PFSK-1 (cell line): ENCODE results near the gene BLACAT1.

Experiments
- FOXP2 ChIP-seq: optimal IDR thresholded peaks from 2 replicates; pipeline ENCODE3; 2011; ENCODE audit warnings: borderline replicate concordance, control low read depth, inconsistent platforms; ENCODE audit not compliant: insufficient read depth; ENCODE audit errors: extremely low read length, extremely low read depth
- POLR2AphosphoS5 ChIP-seq: IDR thresholded peaks from 2 replicates; pipeline ENCODE4 v1.6.1; 2012; ENCODE audit warnings: low read depth, mild to moderate bottlenecking, control low read depth, low read length, moderate library complexity
- SIN3A ChIP-seq: IDR thresholded peaks from 2 replicates; pipeline ENCODE4 v1.6.1; 2012; ENCODE audit warnings: mild to moderate bottlenecking, low read length, moderate library complexity, borderline replicate concordance; ENCODE audit not compliant: insufficient read depth
- TAF1 ChIP-seq: IDR thresholded peaks from 2 replicates; pipeline ENCODE4 v1.6.1; 2012; ENCODE audit warnings: low read length, control low read depth, borderline replicate concordance; ENCODE audit not compliant: insufficient read depth
- TF ChIP-seq, protein P1 (sequence below), 2 experiments: IDR thresholded peaks; 2 replicates each; pipeline versions ENCODE4 v1.6.1 to v1.8.0; 2011 to 2012; ENCODE audit warnings: low read depth in 2 of 2, low read length in 2 of 2, control low read depth in 1 of 2, inconsistent platforms in 1 of 2, mild to moderate bottlenecking in 1 of 2, moderate library complexity in 1 of 2; ENCODE audit not compliant: insufficient read depth in 1 of 2

Gene BLACAT1

DNA sequence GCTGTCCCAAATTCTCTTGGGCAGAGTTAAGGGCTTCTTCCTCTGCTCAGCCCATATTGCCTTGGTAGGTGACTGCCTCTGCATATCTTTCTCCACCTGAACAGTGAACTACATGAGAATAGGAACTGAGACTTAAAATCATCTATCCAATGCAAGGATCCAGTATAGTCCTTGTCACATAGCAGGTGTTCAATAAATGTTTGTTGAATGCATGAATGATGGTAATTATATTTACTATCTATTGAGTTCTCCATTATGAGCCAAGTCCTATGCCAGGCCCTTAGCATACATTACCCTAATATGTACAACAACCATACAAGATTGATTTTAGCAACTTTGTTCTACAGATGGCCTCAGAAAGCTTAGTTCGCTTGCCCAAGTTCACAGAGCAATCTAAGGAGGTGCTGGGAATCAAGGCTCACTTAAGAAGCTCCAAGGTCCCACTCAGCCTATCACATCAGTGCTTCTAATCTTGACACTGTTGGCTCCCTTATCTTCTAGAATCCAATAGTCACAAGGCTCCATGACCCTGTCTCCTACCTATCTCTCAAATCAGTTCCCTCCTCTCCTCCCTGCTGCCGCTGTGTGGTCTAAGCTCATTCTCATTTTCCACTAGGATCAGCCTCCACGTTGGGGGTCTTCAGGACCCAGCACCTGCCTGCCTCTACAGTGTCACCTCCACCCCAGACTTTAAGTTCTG lies 46.4 kb upstream of the BLACAT1 start:
- TF ChIP-seq TAF1 (no peak), SIN3A (no peak), FOXP2 (no peak), POLR2AphosphoS5 (no peak)
- TF ChIP-seq, protein P1, sequence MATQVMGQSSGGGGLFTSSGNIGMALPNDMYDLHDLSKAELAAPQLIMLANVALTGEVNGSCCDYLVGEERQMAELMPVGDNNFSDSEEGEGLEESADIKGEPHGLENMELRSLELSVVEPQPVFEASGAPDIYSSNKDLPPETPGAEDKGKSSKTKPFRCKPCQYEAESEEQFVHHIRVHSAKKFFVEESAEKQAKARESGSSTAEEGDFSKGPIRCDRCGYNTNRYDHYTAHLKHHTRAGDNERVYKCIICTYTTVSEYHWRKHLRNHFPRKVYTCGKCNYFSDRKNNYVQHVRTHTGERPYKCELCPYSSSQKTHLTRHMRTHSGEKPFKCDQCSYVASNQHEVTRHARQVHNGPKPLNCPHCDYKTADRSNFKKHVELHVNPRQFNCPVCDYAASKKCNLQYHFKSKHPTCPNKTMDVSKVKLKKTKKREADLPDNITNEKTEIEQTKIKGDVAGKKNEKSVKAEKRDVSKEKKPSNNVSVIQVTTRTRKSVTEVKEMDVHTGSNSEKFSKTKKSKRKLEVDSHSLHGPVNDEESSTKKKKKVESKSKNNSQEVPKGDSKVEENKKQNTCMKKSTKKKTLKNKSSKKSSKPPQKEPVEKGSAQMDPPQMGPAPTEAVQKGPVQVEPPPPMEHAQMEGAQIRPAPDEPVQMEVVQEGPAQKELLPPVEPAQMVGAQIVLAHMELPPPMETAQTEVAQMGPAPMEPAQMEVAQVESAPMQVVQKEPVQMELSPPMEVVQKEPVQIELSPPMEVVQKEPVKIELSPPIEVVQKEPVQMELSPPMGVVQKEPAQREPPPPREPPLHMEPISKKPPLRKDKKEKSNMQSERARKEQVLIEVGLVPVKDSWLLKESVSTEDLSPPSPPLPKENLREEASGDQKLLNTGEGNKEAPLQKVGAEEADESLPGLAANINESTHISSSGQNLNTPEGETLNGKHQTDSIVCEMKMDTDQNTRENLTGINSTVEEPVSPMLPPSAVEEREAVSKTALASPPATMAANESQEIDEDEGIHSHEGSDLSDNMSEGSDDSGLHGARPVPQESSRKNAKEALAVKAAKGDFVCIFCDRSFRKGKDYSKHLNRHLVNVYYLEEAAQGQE (IDR thresholded peaks at IDR 0.05; ENCODE audit: insufficient read depth in 1 of 2, low read depth in 2 of 2, low read length in 2 of 2): no peak

- TF ChIP-seq POLR2AphosphoS5 (no peak), FOXP2 (no peak), SIN3A (no peak), TAF1 (no peak)
- TF ChIP-seq, protein P1 (IDR thresholded peaks at IDR 0.05; ENCODE audit: insufficient read depth in 1 of 2, low read depth in 2 of 2, low read length in 2 of 2): no peak
Measured at GRCh38 chr1:205500240-205501233, 44.7 kb upstream of the BLACAT1 start.

DNA sequence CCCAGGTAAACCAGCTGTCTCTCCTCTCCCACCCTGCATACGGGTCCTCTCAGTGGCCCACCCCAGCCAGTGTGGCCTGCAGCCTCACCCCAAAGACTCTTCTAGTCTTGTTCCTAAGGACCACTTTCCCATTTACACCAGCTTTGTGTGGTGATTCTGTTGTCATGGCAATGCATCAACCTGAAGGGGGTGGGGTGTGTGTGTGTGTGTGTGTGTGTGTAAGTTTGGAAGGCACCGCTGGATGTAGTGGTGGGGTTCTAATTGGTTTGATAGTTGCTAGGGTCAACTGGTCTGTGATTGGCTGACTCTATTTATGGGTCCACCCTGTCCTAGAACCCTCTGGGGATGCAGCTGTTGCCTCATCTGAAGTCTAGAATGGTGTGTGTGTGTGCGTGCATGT lies 43.9 kb upstream of the BLACAT1 start:
- TF ChIP-seq SIN3A (no peak), POLR2AphosphoS5 (no peak), FOXP2 (no peak), TAF1 (no peak)
- TF ChIP-seq, protein P1 (IDR thresholded peaks at IDR 0.05; ENCODE audit: insufficient read depth in 1 of 2, low read depth in 2 of 2, low read length in 2 of 2): no peak

GRCh38 chr1:205497351-205497750 lies 41.5 kb upstream of the BLACAT1 start:
- TF ChIP-seq POLR2AphosphoS5 (no peak), TAF1 (no peak), SIN3A (no peak), FOXP2 (no peak)
- TF ChIP-seq, protein P1 (IDR thresholded peaks at IDR 0.05; ENCODE audit: insufficient read depth in 1 of 2, low read depth in 2 of 2, low read length in 2 of 2): no peak
